ENCODE measurements around the gene TNFRSF1A.

The TNFRSF1A gene

DNA sequence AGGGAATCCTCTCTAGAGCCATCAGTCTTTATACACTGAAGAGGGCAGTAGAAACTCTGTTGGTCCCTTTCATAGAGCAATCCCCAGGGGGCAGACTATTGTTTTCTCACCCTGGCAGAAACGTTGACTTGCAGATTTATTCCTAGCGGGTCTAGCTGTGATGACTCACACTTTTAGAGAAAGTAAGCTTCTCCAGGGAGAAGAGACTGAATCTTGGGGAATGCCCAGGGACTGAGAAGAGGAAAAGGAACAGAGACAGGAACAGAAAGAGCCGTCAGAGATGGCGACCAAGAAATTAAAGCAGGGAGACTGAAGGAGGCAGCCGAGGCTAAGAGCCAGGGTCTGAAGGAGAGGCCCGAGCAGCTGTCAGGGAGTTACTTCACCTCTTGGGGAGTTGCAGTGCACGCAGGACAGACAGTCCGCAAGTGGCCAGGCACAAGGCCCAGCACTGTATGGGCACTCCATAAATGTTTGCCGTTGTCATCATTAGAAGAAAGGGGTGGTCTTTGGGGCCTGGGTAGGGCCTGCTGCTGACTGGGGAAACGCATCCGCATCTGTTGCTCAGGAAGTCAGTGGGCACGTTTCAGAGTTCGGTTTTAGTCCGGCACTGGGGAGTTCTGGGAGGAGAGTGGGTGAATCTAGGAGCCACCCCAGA is 18.4 kb downstream of the TNFRSF1A start:
- no peak for FAIRE-seq

DNA sequence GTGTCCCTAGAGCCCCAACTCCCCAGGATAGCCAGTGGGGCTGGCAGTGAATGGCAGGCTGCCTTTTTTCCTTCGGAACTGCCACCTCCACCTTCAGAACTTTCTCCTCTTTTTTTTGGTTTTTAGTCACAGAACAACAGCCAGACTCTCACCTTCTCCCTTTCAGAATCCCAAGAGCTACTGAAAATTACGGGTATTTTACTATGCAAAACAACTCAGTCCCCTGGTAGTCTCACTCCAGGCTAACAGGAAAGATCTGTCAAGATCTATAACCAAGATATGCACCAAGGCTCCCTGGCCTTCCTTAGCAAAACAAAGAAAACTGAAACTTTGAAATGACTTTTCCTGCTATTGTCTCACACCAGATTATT is 18.9 kb downstream of the TNFRSF1A start:
- FAIRE-seq = no peak

- no peak for FAIRE-seq
Observed at GRCh38 chr12:6322352-6322751, 19.5 kb downstream of the TNFRSF1A start.

- no peak for FAIRE-seq
Observed at GRCh38 chr12:6321905-6322304, 20.0 kb downstream of the TNFRSF1A start.

GRCh38 chr12:6319446-6319845 is 22.4 kb downstream of the TNFRSF1A start:
- FAIRE-seq = no peak

DNA sequence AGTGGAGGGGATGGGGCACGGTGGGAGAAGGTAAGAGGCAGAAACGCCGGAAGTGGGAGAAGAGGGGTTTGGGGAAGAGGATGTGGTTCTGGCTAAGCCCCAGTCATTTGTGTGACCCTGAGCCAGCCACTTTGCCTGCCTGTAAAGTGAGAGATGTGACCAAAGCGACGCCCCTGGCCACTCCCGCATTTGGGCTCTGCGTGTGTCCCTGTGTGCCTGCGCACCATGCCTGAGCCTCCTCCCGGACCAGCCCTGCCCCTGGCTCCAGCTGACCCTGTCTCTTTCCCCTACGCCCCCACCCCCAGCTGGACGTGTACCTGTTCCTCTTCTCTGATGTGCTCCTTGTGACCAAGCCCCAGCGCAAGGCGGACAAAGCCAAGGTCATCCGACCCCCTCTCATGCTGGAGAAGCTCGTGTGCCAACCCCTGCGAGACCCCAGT is 23.4 kb downstream of the TNFRSF1A start:
- no peak for FAIRE-seq

- FAIRE-seq = no peak
Observed at GRCh38 chr12:6317693-6318439, 24.0 kb downstream of the TNFRSF1A start.

- no peak for FAIRE-seq
Observed at GRCh38 chr12:6316921-6317692, 24.8 kb downstream of the TNFRSF1A start.

GRCh38 chr12:6315704-6316597 is 25.9 kb downstream of the TNFRSF1A start:
- no peak for FAIRE-seq

GRCh38 chr12:6315184-6315583 is 26.7 kb downstream of the TNFRSF1A start:
- no peak for FAIRE-seq

GRCh38 chr12:6314776-6315175 is 27.1 kb downstream of the TNFRSF1A start:
- no peak for FAIRE-seq

GRCh38 chr12:6313326-6313940 is 28.4 kb downstream of the TNFRSF1A start:
- no peak for FAIRE-seq

GRCh38 chr12:6312529-6313325 is 29.1 kb downstream of the TNFRSF1A start:
- FAIRE-seq = no peak

GRCh38 chr12:6311822-6312528 is 29.9 kb downstream of the TNFRSF1A start:
- no peak for FAIRE-seq

DNA sequence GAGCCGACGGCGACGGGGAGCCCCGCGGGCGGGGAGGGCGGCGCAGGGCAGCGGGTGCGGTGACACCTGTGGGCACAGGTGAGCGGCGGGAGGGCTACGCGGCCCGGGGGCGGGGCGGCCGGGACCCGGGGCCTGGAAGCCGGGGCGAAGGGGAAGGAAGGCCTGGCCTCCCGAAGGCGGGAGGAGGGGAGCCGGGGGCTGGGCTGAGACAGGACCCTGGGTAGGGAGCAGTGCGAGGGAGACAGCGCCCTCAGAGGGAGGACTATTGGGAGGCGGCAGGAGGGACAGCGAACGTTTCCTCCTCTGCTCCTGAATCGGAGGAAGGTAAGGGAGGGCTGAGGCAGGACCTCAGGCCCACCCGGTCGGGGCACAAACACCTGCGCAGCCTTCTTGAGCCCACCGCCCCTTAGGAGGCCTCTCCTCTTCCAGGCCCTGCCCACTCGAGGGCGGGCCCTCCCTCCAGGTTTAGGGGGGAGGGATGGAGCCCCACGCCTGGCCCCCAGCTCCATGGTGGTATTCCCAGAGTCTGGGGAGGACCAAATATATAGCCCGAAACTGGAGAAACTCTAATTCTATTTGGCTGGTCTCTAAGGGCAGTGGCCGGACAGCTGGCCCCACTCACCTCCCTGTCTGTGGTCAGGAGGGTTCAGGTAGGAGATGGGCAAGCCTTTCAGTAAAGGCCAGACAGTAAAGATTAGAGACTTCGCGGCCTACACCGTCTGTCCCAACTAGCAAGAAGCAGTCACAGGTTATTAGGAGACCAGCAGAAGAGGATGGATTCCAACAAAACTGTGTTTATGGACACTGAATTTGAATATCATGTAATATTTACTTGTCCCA is 30.9 kb downstream of the TNFRSF1A start:
- FAIRE-seq = no peak

DNA sequence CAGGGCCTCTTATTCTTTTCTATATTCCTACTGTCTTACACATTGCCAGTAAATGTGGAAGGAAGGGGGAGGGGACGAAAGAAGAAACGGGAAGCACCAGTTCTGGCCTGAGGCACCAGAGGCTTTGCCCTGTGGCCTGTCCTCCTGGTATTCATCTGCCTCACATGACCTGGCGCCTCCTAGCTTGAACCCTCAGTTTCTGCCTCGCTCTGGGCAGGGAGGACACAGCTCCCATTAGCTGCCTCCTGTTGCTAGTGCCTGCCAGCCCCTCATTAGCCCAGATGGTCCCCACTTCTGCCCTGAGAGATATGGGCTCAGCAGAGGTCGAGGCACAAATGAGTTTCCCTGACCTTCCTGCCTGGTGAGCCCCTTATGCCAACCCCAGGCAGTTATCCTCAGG is 34.3 kb downstream of the TNFRSF1A start:
- FAIRE-seq = no peak

- no peak for FAIRE-seq
Observed at GRCh38 chr12:6306599-6307220, 35.2 kb downstream of the TNFRSF1A start.

DNA sequence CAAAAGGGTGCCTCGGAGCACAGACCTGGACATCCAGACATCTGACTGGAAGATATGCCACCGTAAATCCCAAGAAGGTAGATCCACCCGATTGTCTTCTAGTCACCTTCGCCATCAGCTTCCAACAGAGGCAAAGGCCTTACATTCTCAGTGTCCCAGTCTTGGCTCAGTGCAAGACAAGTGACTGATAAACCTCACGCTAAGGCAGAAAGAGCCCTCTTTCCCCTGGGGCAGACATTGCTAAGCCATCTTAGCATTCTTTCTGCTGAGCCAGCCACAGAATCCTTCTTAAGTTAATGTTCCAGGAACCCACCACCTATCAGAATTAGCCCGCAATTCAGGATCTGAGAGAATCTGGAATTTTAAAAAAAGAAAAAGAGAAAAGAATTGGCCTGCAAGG is 35.7 kb downstream of the TNFRSF1A start:
- FAIRE-seq = no peak

DNA sequence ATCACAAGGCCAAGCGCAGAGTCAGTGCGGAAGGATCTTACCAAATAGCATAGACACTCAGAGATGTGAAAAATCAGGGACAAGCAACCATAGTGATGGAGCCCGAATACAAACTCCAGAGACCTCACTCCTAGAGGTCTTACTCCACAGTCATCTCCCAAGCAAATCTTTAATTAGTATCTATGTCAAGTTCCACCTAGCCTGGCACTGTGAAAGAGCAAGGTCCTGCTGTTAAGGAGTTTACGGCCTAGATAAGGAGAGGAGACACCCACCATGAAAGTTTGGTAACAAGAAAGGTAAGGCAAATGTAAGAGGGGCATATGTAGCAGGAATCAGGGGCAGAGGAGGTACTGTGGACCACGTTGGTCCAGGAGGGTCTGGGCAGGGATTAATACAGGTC is 38.8 kb downstream of the TNFRSF1A start:
- FAIRE-seq = no peak

All from A204.1 (cell line).